ENCODE measurements around the gene BRINP1. TPM values are rescaled to one million over a fixed set of nuclear protein-coding genes. Genes with fewer than 3 reads are reported as not detected.

Gene BRINP1
- total and polyA plus RNA-seq, 2 experiments from 2014 or later, result 13.4 to 33.5 TPM

DNA sequence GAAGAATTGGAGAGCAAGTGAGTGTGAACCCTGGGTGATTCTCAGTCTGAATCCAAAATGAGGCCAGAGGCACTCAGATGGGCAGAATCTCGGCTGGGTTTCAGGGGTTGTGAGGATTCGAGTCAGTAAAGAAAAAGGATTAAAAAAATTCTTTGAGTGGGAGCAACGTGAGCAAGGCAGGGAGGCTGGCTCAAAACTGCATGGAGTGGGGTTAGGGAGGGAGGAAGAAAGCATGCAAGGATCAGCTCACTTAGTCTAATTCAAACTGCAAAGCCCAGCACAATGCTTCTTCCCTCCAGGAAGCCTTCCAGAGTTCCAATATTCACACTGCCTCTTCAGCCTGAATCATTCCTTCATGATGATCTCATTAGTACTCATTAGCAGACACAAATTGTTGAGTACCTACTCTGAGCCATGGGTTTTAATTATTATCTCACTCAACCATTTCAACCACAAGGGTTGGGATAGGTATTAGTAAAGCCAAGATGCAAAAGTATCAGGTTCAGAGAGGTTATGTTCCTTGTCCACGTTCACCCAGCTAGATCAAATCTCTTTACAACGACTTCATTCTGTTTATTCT, 95.8 kb downstream of the BRINP1 start:
- Mint-ChIP-seq H3K27ac (peak overlapping the region; percentile 76), H3K4me1 (peaks cover 35% of the 10 kb centered on the region)

More for the DNA sequence above, 95.8 kb downstream of the BRINP1 start:
- Histone ChIP-seq H3K4me2 (no peak overlapping the region), H3K79me2 (replicated peaks; ENCODE audit: insufficient read depth) (peaks cover 33% of the 10 kb centered on the region), H3K27ac (ENCODE audit: low read depth) (0 out of 2 replicates have a peak overlapping the region, but pooled peaks have one; percentile 7), H4K20me1 (replicated peaks; ENCODE audit: insufficient read depth) (no peaks in the 10 kb centered on the region), H3K36me3 (ENCODE audit: insufficient read depth) (no peaks in the 10 kb centered on the region), H3K9me2 (ENCODE audit: insufficient read depth) (no peaks in the 10 kb centered on the region), H3K4me3 (no peak overlapping the region), H3K27me3 (ENCODE audit: insufficient read depth) (no peaks in the 10 kb centered on the region), H3K4me1 (ENCODE audit: insufficient read depth) (peaks cover 34% of the 10 kb centered on the region), H2AFZ (no peak overlapping the region), H3F3A (replicated peaks; ENCODE audit: low read depth) (no peaks in the 10 kb centered on the region)
- H3K27me3 Mint-ChIP-seq (ENCODE audit: insufficient read depth, low read depth, poor library complexity), result peaks cover 2% of the 10 kb centered on the region
- DNase-seq (ENCODE audit: low spot score) (no peak), ATAC-seq (peak; percentile 69)
- TF ChIP-seq ZNF114 (CRISPR knock-in tag; IDR thresholded peaks at IDR 0.05) (no peak), STAT1 (IDR thresholded peaks at IDR 0.05; ENCODE audit: unreplicated experiment) (no peak), CREB1 (CRISPR knock-in tag; IDR thresholded peaks at IDR 0.05; ENCODE audit: low read depth) (no peak), EZH2phosphoT487 (IDR thresholded peaks at IDR 0.05; ENCODE audit: unreplicated experiment) (no peak), REST (IDR thresholded peaks at IDR 0.05; ENCODE audit: unreplicated experiment) (no peak), POLR2AphosphoS5 (IDR thresholded peaks at IDR 0.05; ENCODE audit: low read depth) (no peak), ZNF331 (CRISPR knock-in tag; IDR thresholded peaks at IDR 0.05; ENCODE audit: low read depth) (no peak), ETS1 (IDR thresholded peaks at IDR 0.05) (no peak), EZH2 (IDR thresholded peaks at IDR 0.05; ENCODE audit: low read depth, unreplicated experiment) (no peak), NANOG (IDR thresholded peaks at IDR 0.05; ENCODE audit: borderline replicate concordance) (no peak), JUNB (IDR thresholded peaks at IDR 0.05; ENCODE audit: unreplicated experiment) (no peak)
- TF ChIP-seq, protein P1, sequence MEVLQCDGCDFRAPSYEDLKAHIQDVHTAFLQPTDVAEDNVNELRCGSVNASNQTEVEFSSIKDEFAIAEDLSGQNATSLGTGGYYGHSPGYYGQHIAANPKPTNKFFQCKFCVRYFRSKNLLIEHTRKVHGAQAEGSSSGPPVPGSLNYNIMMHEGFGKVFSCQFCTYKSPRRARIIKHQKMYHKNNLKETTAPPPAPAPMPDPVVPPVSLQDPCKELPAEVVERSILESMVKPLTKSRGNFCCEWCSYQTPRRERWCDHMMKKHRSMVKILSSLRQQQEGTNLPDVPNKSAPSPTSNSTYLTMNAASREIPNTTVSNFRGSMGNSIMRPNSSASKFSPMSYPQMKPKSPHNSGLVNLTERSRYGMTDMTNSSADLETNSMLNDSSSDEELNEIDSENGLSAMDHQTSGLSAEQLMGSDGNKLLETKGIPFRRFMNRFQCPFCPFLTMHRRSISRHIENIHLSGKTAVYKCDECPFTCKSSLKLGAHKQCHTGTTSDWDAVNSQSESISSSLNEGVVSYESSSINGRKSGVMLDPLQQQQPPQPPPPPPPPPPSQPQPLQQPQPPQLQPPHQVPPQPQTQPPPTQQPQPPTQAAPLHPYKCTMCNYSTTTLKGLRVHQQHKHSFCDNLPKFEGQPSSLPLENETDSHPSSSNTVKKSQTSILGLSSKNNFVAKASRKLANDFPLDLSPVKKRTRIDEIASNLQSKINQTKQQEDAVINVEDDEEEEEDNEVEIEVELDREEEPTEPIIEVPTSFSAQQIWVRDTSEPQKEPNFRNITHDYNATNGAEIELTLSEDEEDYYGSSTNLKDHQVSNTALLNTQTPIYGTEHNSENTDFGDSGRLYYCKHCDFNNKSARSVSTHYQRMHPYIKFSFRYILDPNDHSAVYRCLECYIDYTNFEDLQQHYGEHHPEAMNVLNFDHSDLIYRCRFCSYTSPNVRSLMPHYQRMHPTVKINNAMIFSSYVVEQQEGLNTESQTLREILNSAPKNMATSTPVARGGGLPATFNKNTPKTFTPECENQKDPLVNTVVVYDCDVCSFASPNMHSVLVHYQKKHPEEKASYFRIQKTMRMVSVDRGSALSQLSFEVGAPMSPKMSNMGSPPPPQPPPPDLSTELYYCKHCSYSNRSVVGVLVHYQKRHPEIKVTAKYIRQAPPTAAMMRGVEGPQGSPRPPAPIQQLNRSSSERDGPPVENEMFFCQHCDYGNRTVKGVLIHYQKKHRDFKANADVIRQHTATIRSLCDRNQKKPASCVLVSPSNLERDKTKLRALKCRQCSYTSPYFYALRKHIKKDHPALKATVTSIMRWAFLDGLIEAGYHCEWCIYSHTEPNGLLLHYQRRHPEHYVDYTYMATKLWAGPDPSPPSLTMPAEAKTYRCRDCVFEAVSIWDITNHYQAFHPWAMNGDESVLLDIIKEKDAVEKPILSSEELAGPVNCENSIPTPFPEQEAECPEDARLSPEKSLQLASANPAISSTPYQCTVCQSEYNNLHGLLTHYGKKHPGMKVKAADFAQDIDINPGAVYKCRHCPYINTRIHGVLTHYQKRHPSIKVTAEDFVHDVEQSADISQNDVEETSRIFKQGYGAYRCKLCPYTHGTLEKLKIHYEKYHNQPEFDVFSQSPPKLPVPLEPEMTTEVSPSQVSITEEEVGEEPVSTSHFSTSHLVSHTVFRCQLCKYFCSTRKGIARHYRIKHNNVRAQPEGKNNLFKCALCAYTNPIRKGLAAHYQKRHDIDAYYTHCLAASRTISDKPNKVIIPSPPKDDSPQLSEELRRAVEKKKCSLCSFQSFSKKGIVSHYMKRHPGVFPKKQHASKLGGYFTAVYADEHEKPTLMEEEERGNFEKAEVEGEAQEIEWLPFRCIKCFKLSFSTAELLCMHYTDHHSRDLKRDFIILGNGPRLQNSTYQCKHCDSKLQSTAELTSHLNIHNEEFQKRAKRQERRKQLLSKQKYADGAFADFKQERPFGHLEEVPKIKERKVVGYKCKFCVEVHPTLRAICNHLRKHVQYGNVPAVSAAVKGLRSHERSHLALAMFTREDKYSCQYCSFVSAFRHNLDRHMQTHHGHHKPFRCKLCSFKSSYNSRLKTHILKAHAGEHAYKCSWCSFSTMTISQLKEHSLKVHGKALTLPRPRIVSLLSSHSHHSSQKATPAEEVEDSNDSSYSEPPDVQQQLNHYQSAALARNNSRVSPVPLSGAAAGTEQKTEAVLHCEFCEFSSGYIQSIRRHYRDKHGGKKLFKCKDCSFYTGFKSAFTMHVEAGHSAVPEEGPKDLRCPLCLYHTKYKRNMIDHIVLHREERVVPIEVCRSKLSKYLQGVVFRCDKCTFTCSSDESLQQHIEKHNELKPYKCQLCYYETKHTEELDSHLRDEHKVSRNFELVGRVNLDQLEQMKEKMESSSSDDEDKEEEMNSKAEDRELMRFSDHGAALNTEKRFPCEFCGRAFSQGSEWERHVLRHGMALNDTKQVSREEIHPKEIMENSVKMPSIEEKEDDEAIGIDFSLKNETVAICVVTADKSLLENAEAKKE (CRISPR knock-in tag; IDR thresholded peaks at IDR 0.05), result no peak
- TF ChIP-seq, protein P2, sequence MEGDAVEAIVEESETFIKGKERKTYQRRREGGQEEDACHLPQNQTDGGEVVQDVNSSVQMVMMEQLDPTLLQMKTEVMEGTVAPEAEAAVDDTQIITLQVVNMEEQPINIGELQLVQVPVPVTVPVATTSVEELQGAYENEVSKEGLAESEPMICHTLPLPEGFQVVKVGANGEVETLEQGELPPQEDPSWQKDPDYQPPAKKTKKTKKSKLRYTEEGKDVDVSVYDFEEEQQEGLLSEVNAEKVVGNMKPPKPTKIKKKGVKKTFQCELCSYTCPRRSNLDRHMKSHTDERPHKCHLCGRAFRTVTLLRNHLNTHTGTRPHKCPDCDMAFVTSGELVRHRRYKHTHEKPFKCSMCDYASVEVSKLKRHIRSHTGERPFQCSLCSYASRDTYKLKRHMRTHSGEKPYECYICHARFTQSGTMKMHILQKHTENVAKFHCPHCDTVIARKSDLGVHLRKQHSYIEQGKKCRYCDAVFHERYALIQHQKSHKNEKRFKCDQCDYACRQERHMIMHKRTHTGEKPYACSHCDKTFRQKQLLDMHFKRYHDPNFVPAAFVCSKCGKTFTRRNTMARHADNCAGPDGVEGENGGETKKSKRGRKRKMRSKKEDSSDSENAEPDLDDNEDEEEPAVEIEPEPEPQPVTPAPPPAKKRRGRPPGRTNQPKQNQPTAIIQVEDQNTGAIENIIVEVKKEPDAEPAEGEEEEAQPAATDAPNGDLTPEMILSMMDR (conservative IDR thresholded peaks at IDR 0.05; ENCODE audit: low read depth in 2 of 2), result no peak
- H3K36me3 Mint-ChIP-seq (ENCODE audit: low read depth), result no peaks in the 10 kb centered on the region
- H3K4me3 Mint-ChIP-seq, result no peak overlapping the region
- no peaks in the 10 kb centered on the region for H3K9me3 Mint-ChIP-seq
